GM21515 (cell line): Measurements from ENCODE around the gene BACE2.

ENCODE experiments used
- ATAC-seq: cut with Tn5 transposase; IDR thresholded peaks from one replicate; pipeline ENCODE4 v1.9.1; 2021; ENCODE audit not compliant: unreplicated experiment

The BACE2 gene

GRCh38 chr21:41317458-41317857, 149.5 kb downstream of the BACE2 start:
- ATAC-seq, result no peak

GRCh38 chr21:41318218-41318617, 150.3 kb downstream of the BACE2 start:
- no peak for ATAC-seq

DNA sequence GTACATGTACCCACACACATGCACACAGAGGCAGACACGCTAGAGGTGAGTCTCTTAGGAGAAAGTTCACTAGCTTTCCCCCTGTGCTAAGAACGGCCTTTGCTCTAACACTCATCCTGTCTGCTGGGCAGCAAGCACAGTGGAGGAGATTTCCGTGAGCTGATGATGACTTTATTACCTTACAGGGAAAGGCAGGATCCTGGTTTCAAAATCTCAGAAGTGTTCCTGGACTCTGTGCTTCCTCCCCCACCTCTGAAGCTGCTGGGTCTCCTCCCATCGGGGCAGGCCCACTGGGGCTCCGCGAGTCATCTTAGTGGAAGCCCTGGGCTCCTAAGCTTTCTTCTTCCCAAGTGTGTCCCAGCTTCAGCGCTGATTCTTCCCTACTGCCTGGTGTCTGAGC, 151.3 kb downstream of the BACE2 start:
- ATAC-seq, result no peak

GRCh38 chr21:41321211-41321907, 153.4 kb downstream of the BACE2 start:
- no peak for ATAC-seq

GRCh38 chr21:41321908-41322495, 154.0 kb downstream of the BACE2 start:
- no peak for ATAC-seq

- no peak for ATAC-seq
Observed at GRCh38 chr21:41322496-41323382, 154.8 kb downstream of the BACE2 start.

- ATAC-seq, result no peak
Observed at GRCh38 chr21:41325138-41325912, 157.4 kb downstream of the BACE2 start.

GRCh38 chr21:41326414-41327080, 158.6 kb downstream of the BACE2 start:
- ATAC-seq, result no peak

DNA sequence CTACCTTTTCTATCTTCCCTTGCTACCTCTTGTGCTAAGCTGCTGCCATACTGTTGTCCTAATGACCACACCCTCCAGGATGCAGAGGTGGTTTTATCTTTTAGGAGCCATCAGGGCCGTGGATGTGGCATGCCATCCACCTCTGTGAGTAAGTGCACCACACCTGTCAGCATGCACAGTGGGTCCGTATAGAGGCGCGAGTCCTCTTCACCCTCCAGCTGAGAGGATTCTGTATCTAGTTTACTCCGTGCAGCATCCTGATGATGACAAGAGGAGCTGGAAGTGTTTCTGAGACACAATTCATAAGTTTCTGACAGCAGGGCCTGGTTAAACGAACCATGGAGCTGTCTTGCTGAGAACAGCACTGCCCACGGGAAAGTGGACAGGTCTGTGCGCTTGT, 159.8 kb downstream of the BACE2 start:
- no peak for ATAC-seq

DNA sequence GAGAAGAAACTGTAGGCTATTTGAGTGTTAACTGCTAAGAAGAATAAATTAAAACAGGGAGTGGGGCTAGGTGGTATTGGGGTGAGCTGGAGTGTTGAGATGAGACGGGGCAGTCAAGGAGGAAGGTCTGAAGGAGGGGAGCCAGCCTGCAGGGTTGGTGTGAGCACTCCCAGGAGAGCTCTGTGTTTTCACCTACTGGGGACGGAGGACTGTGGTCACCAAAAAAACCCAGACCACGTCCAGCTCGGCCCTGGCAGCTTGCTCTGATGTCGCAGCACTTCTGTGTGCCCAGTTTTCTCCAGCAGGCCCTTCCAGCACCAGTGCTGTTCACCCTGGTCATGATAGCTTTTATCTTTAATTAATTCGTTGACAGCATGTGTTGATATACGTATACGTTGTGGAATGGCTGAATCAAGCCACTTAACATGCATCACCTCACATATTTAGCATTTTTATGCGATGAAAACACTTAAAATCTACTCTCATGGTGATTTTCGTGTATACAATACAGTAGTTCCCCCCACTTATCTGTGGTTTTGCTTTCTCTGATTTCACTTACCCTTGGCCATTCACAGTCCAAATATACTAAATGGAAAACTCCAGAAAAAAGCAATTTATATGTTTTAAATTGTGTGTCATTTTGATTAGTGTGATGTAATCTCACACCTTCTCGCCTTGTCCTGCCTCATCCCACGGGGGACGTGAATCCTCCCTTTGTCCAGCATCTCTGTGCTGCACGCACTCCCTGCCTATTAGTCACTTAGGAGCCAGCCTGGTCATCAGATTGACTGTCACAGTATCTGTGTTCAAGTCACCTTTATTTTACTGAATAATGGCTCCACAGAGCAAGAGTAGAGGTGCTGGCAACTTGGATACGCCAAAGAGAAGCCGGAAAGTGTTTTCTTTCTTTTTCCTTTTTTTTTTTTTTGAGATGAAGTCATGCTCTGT, 161.0 kb downstream of the BACE2 start:
- no peak for ATAC-seq
